Muscle layer of colon (tissue), 2 donors: Measurements from ENCODE around the gene CST3.
"Not testable (repeated sequence)": the region's sequence is repeated elsewhere in the genome, so short reads cannot be mapped to it uniquely, and the experiment has no call there.

Source experiments
- H3K27ac ChIP-seq: one replicate; pipeline ENCODE4 v1.7.0; 2013; ENCODE audit warnings: low read depth, mild to moderate bottlenecking, low read length, moderate library complexity
- H3K27me3 ChIP-seq, 2 donors: one replicate each; pipeline ENCODE4 v1.7.0; 2013; ENCODE audit warnings: low read length in 2 of 2, mild to moderate bottlenecking in 2 of 2; ENCODE audit not compliant: insufficient read depth in 2 of 2, control insufficient read depth in 1 of 2
- H3K36me3 ChIP-seq: one replicate; pipeline ENCODE4 v1.7.0; 2013; ENCODE audit warnings: mild to moderate bottlenecking, low read length; ENCODE audit not compliant: insufficient read depth
- H3K4me1 ChIP-seq: one replicate; pipeline ENCODE4 v1.7.0; 2013; ENCODE audit warnings: mild to moderate bottlenecking, low read length; ENCODE audit not compliant: insufficient read depth
- H3K4me3 ChIP-seq, 2 donors: one replicate each; pipeline ENCODE4 v1.7.0; 2013; ENCODE audit warnings: low read length in 2 of 2, low read depth in 1 of 2, mild to moderate bottlenecking in 1 of 2, moderate library complexity in 1 of 2
- H3K9ac ChIP-seq: one replicate; pipeline ENCODE4 v1.7.0; 2013; ENCODE audit warnings: low read length
- H3K9me3 ChIP-seq: one replicate; pipeline ENCODE4 v1.7.0; 2013; ENCODE audit warnings: mild to moderate bottlenecking, low read length
- donor health status: abdominal sarcoma.
- donor health status: Adenocarcinoma of cecum.

Gene CST3

DNA sequence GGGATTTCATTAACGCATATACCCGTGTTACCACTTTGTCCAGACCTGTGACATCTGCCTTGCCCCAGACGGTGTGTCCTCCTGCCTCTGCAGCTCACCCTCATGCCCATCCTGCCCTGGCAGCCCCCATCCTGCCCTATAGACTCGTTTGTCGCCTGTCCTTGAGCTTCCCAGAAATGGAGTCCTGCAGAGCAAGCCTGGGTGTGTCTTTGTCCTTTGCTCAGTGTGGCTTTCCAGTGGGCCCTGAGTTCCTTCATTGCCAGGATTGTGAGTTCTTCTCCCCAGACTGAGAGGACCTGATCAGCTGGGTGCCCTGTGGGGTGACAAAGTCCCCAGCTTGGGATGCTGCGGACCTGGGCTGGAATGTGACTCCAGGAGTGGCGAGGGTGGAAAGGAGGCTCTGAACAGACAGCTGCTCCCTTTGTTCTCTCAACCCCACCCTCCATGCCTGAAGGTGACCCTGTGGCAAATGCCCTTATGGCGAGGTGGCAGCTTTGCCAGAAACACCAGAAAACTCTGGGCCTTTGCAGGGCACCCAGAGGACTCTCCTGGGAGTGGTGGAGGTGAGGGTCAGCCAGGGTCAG is 2.4 kb upstream of the CST3 start:
- Histone ChIP-seq H3K9me3 (no peaks in the 10 kb centered on the region), H3K4me3 (no peak overlapping the region), H3K4me1 (peaks cover 28% of the 10 kb centered on the region), H3K36me3 (peaks cover under 1% of the 10 kb centered on the region), H3K27ac (no peak overlapping the region), H3K27me3 (no peaks in the 10 kb centered on the region), H3K9ac (no peak overlapping the region)

DNA sequence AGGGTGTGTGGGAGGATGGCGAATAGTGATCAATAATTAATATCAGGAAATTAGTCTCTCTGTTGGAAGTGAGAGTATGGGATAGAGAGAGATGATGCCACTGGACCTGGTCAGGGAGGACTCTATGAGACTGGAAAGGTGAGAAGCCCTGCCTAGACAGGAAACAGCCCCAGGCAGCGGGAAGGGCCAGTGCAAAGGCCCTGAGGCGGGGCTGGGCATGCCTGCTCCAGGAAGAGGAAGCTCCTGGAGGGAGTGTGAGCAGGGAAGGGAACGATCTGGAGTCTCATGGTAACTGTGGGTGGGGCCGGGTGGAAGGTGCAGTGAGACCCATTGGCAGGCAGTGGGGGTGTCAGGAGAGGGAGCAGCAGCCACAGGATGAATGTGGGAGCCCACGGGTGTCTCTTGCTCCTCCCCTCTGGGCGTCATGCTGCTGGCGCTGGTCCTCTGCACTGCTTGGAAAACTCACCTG is 1.8 kb upstream of the CST3 start:
- Histone ChIP-seq H3K4me3 (no peak overlapping the region), H3K27me3 (no peaks in the 10 kb centered on the region), H3K9me3 (no peaks in the 10 kb centered on the region), H3K9ac (no peak overlapping the region), H3K4me1 (peaks cover 34% of the 10 kb centered on the region), H3K27ac (no peak overlapping the region), H3K36me3 (peaks cover 6% of the 10 kb centered on the region)

DNA sequence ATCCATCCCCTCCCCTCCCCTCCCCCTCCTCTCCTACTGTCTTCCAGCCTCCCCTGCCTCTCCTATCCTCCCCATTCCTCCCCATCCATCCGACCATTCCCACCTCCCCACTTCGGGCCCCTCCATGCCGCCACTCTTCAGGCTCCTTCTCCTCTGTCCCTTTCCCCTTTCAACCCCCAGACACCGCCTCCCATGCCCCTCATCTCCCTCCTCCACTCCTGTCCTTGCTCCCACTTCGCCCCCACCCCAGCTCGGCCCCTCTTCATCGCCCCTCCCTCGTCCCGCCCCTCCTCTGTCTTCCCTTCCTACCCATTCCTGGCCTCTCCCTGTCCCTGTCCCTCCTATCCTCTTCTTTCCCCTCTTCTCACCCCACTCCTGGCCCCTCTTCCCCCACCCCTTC is 554 bp upstream of the CST3 start:
- no peak overlapping the region for H3K9ac ChIP-seq

DNA sequence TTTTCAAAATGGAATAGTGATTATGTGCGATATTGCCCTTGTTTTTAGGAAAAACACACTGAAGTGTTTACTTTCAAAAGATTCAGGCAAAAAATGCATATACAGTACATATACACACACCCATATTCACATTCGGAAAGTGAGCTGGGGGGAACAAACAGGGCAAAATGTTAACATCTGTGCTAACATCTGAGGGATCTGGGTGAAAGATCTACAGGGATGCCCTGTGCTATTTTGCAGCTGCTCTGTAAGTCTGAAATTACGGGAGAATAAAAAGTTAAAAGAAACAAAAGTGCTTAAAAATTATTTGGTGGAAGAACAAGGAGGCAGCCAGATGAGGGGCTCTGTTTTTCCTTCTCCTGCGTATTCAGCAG is 860 bp downstream of the CST3 start:
- no peaks in the 10 kb centered on the region for H3K9me3 ChIP-seq
- H3K9ac ChIP-seq = peak overlapping the region; percentile 37
- peak overlapping the region; percentile 93 for H3K27ac ChIP-seq
- H3K4me1 ChIP-seq = peaks cover 28% of the 10 kb centered on the region
- H3K4me3 ChIP-seq = peak overlapping the region; percentile 73 to 85
- peaks cover 19% of the 10 kb centered on the region for H3K36me3 ChIP-seq
- no peaks in the 10 kb centered on the region for H3K27me3 ChIP-seq

More for the DNA sequence above, 554 bp upstream of the CST3 start:
- H3K4me1 ChIP-seq = peaks cover 37% of the 10 kb centered on the region
- H3K4me3 ChIP-seq = no peak overlapping the region
- H3K36me3 ChIP-seq = peaks cover 9% of the 10 kb centered on the region
- no peaks in the 10 kb centered on the region for H3K27me3 ChIP-seq
- no peak overlapping the region for H3K27ac ChIP-seq
- H3K9me3 ChIP-seq = no peaks in the 10 kb centered on the region

DNA sequence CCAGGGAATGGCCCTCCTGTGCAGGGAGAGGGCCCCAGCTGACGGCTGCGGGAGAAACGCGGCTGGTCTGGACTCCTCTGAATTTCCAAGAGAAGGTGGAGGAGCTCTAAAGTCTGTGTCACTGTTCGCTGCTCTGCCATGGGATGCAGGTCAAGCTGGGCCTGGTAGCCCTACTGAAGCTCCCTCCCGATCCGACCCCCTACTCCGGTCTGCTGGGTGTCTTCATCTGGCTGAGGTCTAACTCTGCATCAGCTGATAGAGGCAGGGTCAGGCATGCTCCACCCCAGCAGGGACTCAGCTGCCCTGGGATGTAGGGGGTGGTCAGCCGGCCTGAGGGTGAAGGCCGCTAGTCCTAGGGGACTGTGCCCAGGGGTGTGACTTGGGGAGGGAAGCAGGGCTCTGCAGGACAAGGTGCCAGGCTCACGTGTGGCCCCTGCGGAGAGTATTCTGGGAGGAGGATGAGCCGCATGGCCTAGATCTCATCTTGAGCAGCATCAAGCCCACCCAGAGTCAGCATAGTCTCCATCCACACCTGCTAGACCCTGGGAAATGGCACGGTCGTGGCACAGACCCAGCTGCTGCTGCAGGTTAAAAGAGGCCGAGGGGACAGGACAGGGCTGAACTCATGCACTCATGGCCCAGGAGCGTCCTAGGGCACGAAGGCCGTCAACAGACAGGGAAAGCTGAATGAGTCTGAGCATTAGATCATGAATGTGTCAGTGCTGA is 1.4 kb downstream of the CST3 start:
- Histone ChIP-seq H3K9me3 (no peaks in the 10 kb centered on the region), H3K36me3 (peaks cover 20% of the 10 kb centered on the region), H3K27me3 (no peaks in the 10 kb centered on the region), H3K4me3 (peak overlapping the region; percentile 73 to 85), H3K4me1 (peaks cover 26% of the 10 kb centered on the region), H3K9ac (peak overlapping the region; percentile 37), H3K27ac (peak overlapping the region; percentile 93)

DNA sequence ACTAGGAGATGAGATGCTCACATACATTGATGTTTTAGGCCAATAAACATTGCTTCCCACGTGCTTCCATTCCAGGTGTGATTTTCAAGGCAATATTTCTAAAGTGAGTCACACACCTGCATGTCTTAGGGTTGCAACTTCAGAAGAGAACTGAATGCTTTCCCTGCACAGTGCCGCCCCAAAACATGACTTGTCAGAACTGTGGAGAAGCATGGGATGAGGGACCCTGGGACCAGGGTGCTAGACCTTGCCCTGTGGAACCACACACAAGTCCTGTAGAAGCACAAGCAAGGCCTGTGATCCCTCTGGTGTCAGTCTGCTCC is 2.0 kb downstream of the CST3 start:
- H3K27ac ChIP-seq, H3K9ac ChIP-seq: not testable (repeated sequence)

DNA sequence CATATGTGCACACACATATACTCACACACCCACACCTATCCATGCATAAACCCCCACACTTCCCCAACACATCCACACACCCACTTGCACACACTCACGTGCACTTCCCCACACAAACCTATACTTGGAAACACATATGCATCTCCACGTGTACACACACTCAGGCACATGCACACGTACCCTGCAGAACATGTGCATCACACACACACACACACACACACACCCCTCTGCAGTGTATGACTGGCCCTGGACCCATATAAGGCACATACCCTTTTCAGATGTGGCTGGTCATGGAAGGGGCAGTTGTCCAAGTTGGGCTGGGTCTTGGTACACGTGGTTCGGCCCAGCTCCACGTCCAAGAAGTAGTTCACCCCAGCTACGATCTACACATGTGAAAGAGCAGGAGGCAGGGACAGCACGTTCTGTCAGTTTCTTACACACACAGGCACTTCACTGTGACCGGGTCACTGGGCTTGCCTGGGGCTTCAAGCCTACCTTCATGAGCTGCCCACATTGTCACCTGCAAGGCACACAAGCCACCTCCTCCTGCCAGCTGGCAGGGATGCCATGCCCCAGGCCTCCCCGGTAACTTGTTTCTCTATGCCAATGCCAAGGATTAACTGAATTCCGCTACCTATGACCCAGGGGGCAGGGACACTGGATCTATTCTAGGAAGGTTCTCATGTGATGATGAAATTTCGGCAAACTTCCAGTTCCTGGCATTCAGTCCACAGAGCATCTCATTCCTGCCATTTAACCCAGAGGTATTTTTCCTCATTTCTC is 2.6 kb downstream of the CST3 start:
- Histone ChIP-seq H3K4me1 (peaks cover 26% of the 10 kb centered on the region), H3K9ac (no peak overlapping the region)

More for the DNA sequence above, 2.0 kb downstream of the CST3 start:
- H3K4me3 ChIP-seq = peak overlapping the region in 1 of 2 donors; percentile 73
- H3K27me3 ChIP-seq, H3K9me3 ChIP-seq: not testable (repeated sequence)
- H3K36me3 ChIP-seq = peaks cover 20% of the 10 kb centered on the region
- H3K4me1 ChIP-seq = peaks cover 26% of the 10 kb centered on the region

DNA sequence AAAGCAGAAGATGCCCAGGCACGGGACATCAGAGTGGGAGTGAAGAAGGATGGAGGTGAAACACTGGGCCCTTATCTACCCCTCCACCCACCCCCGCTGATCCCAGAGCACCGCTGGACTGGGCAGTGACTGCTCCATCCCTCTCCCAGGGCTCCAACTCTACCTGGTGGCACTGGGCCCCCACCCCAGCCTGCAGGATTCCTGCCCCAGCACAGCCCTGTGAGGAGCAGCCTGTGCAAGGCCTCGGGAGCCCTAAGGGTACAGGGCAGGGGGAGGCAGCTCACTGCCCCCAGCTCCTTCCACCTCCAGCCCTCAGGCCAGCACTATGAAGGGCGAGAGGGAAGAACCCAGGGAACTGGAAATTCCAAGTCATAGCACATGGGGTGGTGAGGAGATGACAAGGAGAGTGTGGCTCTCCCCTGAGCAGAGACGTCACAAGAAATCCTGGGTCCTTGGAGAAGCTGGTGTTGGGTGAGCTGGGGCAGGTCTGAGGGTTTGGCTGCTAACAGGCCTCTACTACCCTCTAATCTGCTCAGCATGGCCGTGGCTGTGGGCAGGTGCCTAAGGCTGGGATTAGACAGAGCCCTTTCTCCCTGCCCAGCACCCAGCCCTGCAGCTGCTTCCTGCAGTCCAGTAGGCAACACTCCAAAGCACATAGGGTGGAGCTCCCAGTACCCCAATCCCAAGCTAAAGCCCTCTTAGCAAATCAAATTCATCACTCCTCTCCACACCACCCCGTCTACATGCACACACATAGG is 3.5 kb downstream of the CST3 start:
- no peak overlapping the region for H3K9ac ChIP-seq
- no peaks in the 10 kb centered on the region for H3K27me3 ChIP-seq
- no peak overlapping the region for H3K27ac ChIP-seq
- H3K9me3 ChIP-seq = no peaks in the 10 kb centered on the region
- peaks cover 20% of the 10 kb centered on the region for H3K36me3 ChIP-seq
- H3K4me1 ChIP-seq = peaks cover 30% of the 10 kb centered on the region
- H3K4me3 ChIP-seq = no peak overlapping the region

More for the DNA sequence above, 2.6 kb downstream of the CST3 start:
- Histone ChIP-seq H3K4me3 (peak overlapping the region in 1 of 2 donors; percentile 48), H3K27ac (no peak overlapping the region), H3K36me3 (peaks cover 20% of the 10 kb centered on the region), H3K9me3 (no peaks in the 10 kb centered on the region), H3K27me3 (no peaks in the 10 kb centered on the region)

DNA sequence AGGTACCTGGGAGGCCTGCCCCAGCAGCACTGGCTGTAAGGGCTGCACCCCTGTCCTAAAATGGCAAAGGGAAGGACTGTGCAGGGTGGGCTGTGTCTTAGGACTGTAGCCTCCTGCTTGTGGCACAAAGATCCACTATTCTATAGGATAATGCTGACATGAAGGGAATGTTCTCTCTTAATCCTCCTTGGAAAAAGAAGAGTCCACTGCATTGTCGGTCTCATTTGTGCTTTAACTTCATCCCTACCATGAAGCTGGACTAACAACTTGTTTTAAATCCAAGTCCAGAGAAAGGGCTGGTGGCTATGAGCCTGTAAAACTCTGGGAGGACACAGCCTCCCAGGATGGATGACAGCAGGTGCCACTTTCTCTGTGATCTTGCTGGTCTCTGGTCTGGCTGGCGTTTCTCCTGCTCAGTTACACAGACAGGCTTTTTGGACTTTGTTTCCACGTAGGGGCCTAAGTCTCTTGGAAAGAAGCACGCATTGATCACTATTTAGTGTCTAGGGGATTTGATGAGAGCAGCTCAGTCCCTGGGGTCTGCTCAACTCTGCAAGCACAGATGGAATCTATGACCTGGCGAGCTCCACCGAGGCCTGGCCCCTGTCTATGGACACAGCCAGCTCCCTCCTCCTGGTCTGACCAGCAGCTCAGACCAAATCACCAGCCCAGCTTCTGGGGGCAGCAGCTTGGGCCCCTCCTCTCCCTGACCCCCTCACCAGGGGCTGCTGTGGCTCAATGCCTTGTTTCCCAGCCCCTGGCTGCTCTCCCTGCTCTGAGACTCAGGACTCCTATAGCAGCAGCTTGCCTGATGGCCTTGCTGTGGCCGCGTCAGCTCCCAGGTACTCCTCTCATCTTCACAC is 4.8 kb downstream of the CST3 start:
- Histone ChIP-seq H3K4me1 (peaks cover 30% of the 10 kb centered on the region), H3K36me3 (peaks cover 20% of the 10 kb centered on the region), H3K27ac (no peak overlapping the region)

DNA sequence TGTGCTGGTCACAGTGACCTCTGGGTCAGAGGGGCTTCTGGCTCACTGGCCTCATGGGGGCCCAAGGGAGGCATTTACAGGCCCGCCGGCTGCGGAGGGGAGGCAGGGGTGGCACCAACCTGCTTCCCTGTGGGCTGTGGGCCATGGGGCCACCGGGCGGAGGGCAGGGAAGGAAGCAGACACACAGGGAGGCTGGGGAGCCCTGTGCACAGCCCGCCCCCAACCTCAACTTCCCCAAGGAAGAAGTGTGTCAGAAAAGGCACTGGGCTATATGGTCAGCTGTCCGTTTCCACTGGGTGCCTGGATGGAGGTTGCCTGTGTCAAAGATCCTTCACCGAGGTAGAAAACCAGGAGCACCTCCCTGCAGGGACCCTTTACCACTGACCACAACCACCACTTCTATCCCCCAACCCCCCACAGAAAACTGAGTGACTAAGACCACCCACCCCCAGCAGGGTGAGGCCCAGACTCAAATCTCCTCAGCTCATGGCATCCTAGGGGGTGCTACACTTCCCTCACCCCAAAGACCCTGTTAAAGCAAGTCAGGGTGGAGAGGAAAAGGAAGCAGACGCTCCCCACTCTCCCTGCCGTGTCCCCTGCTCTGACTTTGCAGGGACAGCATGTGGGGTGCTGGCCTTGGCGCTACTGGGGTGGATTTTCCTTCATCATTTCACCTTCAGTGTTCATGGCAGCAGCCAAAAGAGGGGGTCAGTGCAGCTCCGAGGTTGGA is 5.6 kb downstream of the CST3 start:
- H3K4me3 ChIP-seq = no peak overlapping the region
- H3K27ac ChIP-seq = no peak overlapping the region
- no peaks in the 10 kb centered on the region for H3K27me3 ChIP-seq
- no peaks in the 10 kb centered on the region for H3K9me3 ChIP-seq
- no peak overlapping the region for H3K9ac ChIP-seq
- peaks cover 30% of the 10 kb centered on the region for H3K4me1 ChIP-seq
- peaks cover 20% of the 10 kb centered on the region for H3K36me3 ChIP-seq

More for the DNA sequence above, 4.8 kb downstream of the CST3 start:
- Histone ChIP-seq H3K27me3 (no peaks in the 10 kb centered on the region), H3K9me3 (no peaks in the 10 kb centered on the region), H3K9ac (no peak overlapping the region), H3K4me3 (no peak overlapping the region)
